ENCODE measurements around the gene NUCKS1.

Gene NUCKS1

GRCh38 chr1:205693421-205693991 is 56.5 kb downstream of the NUCKS1 start:
- Histone ChIP-seq H3K4me3 (IDR thresholded peaks at IDR 0.05; ENCODE audit: insufficient read depth, low read depth, low read length) (no peak overlapping the region), H2AFZ (ENCODE audit: low read depth) (no peak overlapping the region), H3K27me3 (ENCODE audit: insufficient read depth, low read depth) (no peaks in the 10 kb centered on the region; the same call in 1 of the 2 replicates), H3K4me1 (ENCODE audit: low read depth, poor library complexity, severe bottlenecking) (no peaks in the 10 kb centered on the region), H3K27ac (no peak overlapping the region), H4K20me1 (ENCODE audit: insufficient read depth) (no peaks in the 10 kb centered on the region), H3K9ac (no peak overlapping the region), H3K79me2 (ENCODE audit: insufficient read depth, low read depth) (no peaks in the 10 kb centered on the region), H3K4me2 (no peak overlapping the region), H3K36me3 (ENCODE audit: insufficient read depth) (no peaks in the 10 kb centered on the region)
- TF ChIP-seq CTCF (conservative IDR thresholded peaks at IDR 0.05; ENCODE audit: low read depth, low read length): no peak

DNA sequence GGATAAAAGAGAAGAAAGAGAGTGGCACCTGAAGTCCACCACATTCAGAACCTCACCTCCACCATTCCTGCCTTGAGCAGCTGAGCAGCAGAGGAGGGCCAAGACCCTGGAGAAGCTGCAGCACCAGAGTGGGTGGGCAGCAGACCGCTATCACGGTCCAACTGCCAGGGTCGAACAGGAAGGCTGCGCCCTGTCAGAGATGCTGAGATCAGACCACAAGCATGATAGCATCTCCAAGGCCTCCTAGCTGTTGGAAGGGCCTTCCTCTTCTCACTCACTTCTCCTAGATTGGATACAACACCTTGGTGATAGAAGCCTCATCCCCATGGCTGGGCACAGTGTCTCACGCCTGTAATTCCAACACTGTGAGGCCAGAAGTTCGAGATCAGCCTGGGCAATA is 57.6 kb downstream of the NUCKS1 start:
- no peak overlapping the region for H3K27ac ChIP-seq
- no peaks in the 10 kb centered on the region for H3K4me1 ChIP-seq (ENCODE audit: low read depth, poor library complexity, severe bottlenecking)
- H3K4me2 ChIP-seq: no peak overlapping the region
- H3K79me2 ChIP-seq (ENCODE audit: insufficient read depth, low read depth): no peaks in the 10 kb centered on the region
- H3K27me3 ChIP-seq (ENCODE audit: insufficient read depth, low read depth): no peaks in the 10 kb centered on the region; the same call in 1 of the 2 replicates
- no peaks in the 10 kb centered on the region for H4K20me1 ChIP-seq (ENCODE audit: insufficient read depth)
- no peak overlapping the region for H3K4me3 ChIP-seq (IDR thresholded peaks at IDR 0.05; ENCODE audit: insufficient read depth, low read depth, low read length)
- H3K36me3 ChIP-seq (ENCODE audit: insufficient read depth): no peaks in the 10 kb centered on the region
- H2AFZ ChIP-seq (ENCODE audit: low read depth): no peak overlapping the region
- no peak overlapping the region for H3K9ac ChIP-seq
- no peak for TF ChIP-seq CTCF (conservative IDR thresholded peaks at IDR 0.05; ENCODE audit: low read depth, low read length)

DNA sequence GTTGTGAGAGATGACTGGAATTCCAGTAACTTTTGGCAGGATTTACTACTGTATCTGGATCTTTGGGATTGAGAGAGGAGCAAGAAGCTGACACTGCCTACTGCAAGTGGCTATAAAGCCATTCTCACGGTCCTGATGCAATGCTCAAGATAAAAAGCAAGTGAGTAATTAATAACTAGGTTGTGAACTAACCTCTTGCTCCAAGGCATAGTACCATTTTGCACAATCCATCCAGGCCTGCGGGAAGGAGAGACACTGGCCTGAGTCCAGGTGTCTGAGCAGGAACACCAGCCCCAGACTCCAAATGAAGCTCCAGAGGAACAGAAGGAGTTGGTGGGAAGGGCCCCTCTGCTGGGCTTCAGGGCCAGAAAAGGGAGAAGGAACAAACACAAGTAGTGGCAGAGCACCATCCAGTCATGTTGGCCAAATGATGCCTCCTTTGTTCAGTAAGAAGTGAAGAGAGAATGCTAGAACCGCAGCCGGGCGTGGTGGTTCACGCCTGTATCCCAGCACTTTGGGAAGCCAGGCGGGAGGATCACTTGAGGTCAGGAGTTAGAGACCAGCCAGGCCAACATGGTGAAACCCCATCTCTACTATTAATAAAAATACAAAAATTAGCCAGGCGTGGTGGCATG is 59.7 kb downstream of the NUCKS1 start:
- no peak for TF ChIP-seq CTCF (conservative IDR thresholded peaks at IDR 0.05; ENCODE audit: low read depth, low read length)
- H3K4me1 ChIP-seq (ENCODE audit: low read depth, poor library complexity, severe bottlenecking): no peaks in the 10 kb centered on the region

DNA sequence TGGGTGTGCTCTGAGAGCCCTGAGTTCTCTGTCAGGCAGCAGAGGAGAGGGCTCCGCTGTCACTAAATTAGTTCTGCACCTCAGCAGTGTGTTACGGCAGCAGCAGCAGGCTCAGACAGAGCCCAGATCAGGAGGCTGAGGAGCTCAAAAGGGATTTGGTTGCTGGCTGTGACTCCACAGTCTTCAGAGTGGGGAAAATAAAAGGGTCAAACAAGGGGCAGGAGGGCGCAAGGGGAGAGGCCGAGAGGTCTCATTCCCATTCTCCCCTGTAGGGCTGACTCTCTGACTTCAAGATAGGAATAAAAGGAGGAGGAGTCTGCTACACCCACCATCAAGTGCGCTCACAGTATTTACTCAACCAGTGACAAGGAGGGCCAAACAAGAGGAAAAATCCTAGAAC is 60.5 kb downstream of the NUCKS1 start:
- Histone ChIP-seq H4K20me1 (ENCODE audit: insufficient read depth) (no peaks in the 10 kb centered on the region), H3K27ac (no peak overlapping the region), H2AFZ (ENCODE audit: low read depth) (no peak overlapping the region), H3K4me3 (IDR thresholded peaks at IDR 0.05; ENCODE audit: insufficient read depth, low read depth, low read length) (no peak overlapping the region), H3K79me2 (ENCODE audit: insufficient read depth, low read depth) (no peaks in the 10 kb centered on the region), H3K36me3 (ENCODE audit: insufficient read depth) (no peaks in the 10 kb centered on the region), H3K4me1 (ENCODE audit: low read depth, poor library complexity, severe bottlenecking) (no peaks in the 10 kb centered on the region), H3K27me3 (ENCODE audit: insufficient read depth, low read depth) (no peaks in the 10 kb centered on the region; the same call in 1 of the 2 replicates), H3K4me2 (no peak overlapping the region), H3K9ac (no peak overlapping the region)
- TF ChIP-seq CTCF (conservative IDR thresholded peaks at IDR 0.05; ENCODE audit: low read depth, low read length): no peak

More for the DNA sequence above, 59.7 kb downstream of the NUCKS1 start:
- no peak overlapping the region for H3K4me2 ChIP-seq
- no peak overlapping the region for H2AFZ ChIP-seq (ENCODE audit: low read depth)
- no peaks in the 10 kb centered on the region; the same call in 1 of the 2 replicates for H3K27me3 ChIP-seq (ENCODE audit: insufficient read depth, low read depth)
- H4K20me1 ChIP-seq (ENCODE audit: insufficient read depth): no peaks in the 10 kb centered on the region
- H3K4me3 ChIP-seq (IDR thresholded peaks at IDR 0.05; ENCODE audit: insufficient read depth, low read depth, low read length): no peak overlapping the region
- H3K79me2 ChIP-seq (ENCODE audit: insufficient read depth, low read depth): no peaks in the 10 kb centered on the region
- H3K9ac ChIP-seq: no peak overlapping the region
- H3K36me3 ChIP-seq (ENCODE audit: insufficient read depth): no peaks in the 10 kb centered on the region
- H3K27ac ChIP-seq: no peak overlapping the region
